Adrenal gland (tissue), 5 donors: ENCODE results near the gene GTSF1L.

Source experiments
- POLR2A ChIP-seq, 2 donors: fragments of 450-650 bp; IDR thresholded peaks; one replicate each; pipeline ENCODE4 v1.6.1; 2017; ENCODE audit warnings: antibody characterized with exemption in 2 of 2, mild to moderate bottlenecking in 2 of 2, moderate library complexity in 1 of 2
- TF ChIP-seq, protein P1 (sequence below), 6 experiments: fragments of 450-650 bp in 4 of 6; fragments of 200-600 bp in 2 of 6; sonication (generic) in 1 of 6; IDR thresholded peaks; 1 replicate in 5 of 6; 2 replicates in 1 of 6; pipeline versions ENCODE4 v1.5.1 to v1.8.0; 2016 to 2021; ENCODE audit warnings: antibody characterized with exemption in 6 of 6, mild to moderate bottlenecking in 2 of 6, moderate library complexity in 1 of 6
- donor health status: DM: no; HTN: no; CAD: no.

DNA sequence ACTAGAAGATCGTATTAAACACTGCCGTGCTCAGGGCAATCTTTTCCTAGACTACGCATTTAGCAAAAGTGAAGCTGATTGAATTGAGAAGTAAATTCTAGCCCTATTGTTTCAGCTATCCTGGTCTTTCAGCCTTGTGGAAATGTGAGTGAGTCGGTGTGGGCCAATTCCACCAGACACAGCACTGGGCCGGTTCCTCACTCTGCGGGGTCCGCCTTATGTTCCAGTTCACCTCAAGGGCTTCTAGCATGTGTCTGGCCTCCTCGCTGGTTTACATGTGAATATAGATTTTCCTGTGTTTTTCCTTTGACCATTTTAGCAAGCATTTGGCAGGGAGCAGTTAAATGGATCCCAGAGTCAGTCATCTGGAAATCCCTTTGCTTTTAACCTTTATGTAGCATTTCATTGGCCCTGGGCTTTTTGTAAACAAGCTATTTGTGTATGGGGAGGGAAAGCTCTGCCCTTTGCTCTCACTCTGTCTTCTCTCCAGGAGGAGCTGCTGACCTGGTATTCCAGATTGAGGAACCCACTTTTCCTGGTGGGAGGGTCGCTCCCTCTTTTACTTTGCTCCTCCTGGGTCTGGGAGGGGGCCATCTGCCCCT, 12.4 kb upstream of the GTSF1L start:
- TF ChIP-seq, protein P1, sequence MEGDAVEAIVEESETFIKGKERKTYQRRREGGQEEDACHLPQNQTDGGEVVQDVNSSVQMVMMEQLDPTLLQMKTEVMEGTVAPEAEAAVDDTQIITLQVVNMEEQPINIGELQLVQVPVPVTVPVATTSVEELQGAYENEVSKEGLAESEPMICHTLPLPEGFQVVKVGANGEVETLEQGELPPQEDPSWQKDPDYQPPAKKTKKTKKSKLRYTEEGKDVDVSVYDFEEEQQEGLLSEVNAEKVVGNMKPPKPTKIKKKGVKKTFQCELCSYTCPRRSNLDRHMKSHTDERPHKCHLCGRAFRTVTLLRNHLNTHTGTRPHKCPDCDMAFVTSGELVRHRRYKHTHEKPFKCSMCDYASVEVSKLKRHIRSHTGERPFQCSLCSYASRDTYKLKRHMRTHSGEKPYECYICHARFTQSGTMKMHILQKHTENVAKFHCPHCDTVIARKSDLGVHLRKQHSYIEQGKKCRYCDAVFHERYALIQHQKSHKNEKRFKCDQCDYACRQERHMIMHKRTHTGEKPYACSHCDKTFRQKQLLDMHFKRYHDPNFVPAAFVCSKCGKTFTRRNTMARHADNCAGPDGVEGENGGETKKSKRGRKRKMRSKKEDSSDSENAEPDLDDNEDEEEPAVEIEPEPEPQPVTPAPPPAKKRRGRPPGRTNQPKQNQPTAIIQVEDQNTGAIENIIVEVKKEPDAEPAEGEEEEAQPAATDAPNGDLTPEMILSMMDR (IDR thresholded peaks at IDR 0.05), result no peak
- no peak for TF ChIP-seq POLR2A (IDR thresholded peaks at IDR 0.05)
